ENCODE data around the gene CKMT2. TPM values are rescaled to one million over a fixed set of nuclear protein-coding genes. Genes with fewer than 3 reads are reported as not detected.

CKMT2 gene
- total RNA-seq, 1 donor from 2014 or later, result not detected

DNA sequence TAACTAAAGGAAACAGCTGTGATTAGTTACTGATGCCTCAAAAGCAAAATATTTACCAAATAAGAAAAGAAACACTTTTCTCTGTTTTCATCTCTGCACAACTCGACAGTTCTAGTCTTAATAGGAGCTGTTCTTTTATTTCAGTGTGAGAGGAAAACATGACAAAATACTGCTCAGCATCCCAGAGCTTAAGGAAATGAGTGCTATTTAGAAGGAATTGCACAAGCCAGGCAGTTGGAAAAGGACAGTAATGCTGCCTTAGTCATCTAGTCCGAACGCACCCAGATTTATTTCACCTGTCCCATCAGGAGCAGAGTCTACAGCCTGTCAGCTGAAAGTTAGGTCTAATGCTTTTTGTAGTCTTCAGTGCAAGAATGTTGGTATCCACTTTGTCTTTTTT is 80.6 kb downstream of the CKMT2 start:
- Histone ChIP-seq H3K4me3 (ENCODE audit: low read depth, low read length) (no peak overlapping the region), H3K27me3 (ENCODE audit: control insufficient read depth, insufficient read depth, low read length) (no peaks in the 10 kb centered on the region), H3K36me3 (ENCODE audit: control insufficient read depth, insufficient read depth, low read length) (peaks cover 2% of the 10 kb centered on the region)
- no peak for TF ChIP-seq CTCF (IDR thresholded peaks at IDR 0.05; ENCODE audit: insufficient read depth, low read length, poor library complexity, severe bottlenecking)
- DNase-seq (ENCODE audit: low read depth), result no peak

DNA sequence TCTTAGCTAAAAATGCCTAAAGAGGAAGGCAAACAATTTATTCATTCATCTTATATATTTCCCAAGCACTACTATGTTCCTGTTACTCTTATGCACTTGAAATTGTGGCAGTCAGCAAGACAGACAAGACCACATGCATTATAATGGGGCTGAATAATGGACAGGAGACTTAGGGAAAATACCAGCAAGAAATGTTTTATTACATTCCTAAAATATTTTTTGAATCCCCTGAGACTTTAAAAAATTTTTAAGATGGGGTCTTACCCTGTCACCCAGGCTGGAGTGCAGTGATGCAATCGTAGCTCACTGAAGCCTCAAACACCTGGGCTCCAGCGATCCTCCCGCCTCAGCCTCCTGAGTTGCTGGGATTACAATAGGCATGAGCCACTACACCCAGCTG is 81.5 kb downstream of the CKMT2 start:
- no peak for DNase-seq (ENCODE audit: low read depth)
- no peak overlapping the region for H3K4me3 ChIP-seq (ENCODE audit: low read depth, low read length)
- TF ChIP-seq CTCF (IDR thresholded peaks at IDR 0.05; ENCODE audit: insufficient read depth, low read length, poor library complexity, severe bottlenecking), result no peak
- peaks cover 2% of the 10 kb centered on the region for H3K36me3 ChIP-seq (ENCODE audit: control insufficient read depth, insufficient read depth, low read length)
- no peaks in the 10 kb centered on the region for H3K27me3 ChIP-seq (ENCODE audit: control insufficient read depth, insufficient read depth, low read length)

DNA sequence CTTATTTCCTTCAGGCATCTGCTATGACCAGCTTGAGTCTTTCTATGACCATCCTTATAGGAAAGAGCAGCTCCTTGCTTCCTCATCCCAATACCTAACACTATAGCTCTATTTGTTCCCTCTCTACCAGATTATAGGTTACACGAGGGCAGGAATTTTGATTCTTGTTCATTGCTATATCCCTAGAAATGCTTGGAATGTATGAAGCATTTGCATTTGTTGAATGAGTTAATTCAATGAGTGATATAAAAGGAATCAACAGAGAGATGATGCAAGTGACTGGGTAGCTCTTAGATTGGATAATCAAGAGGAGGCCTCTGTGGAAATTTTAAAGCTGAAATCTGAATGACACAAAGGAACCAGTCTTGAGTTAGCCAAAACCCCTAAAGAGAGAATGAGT is 82.2 kb downstream of the CKMT2 start:
- Histone ChIP-seq H3K27me3 (ENCODE audit: control insufficient read depth, insufficient read depth, low read length) (no peaks in the 10 kb centered on the region), H3K4me3 (ENCODE audit: low read depth, low read length) (no peak overlapping the region), H3K36me3 (ENCODE audit: control insufficient read depth, insufficient read depth, low read length) (peaks cover 2% of the 10 kb centered on the region)
- no peak for DNase-seq (ENCODE audit: low read depth)
- TF ChIP-seq CTCF (IDR thresholded peaks at IDR 0.05; ENCODE audit: insufficient read depth, low read length, poor library complexity, severe bottlenecking), result no peak

- H3K36me3 ChIP-seq (ENCODE audit: control insufficient read depth, insufficient read depth, low read length), result peaks cover 2% of the 10 kb centered on the region
- DNase-seq (ENCODE audit: low read depth), result no peak
- no peak overlapping the region for H3K4me3 ChIP-seq (ENCODE audit: low read depth, low read length)
- no peak for TF ChIP-seq CTCF (IDR thresholded peaks at IDR 0.05; ENCODE audit: insufficient read depth, low read length, poor library complexity, severe bottlenecking)
- no peaks in the 10 kb centered on the region for H3K27me3 ChIP-seq (ENCODE audit: control insufficient read depth, insufficient read depth, low read length)
These were observed 82.7 kb downstream of the CKMT2 start for GRCh38 chr5:81315830-81316229.

Other genes starting within 250 kb of the CKMT2 start
- 16.3 and 18.8 TPM in 2 replicates for gene ZCCHC9, start 68.3 kb downstream of the CKMT2 start, total RNA-seq
- gene ACOT12, start 160.8 kb downstream of the CKMT2 start, total RNA-seq, result not detected in 2 replicates